ENCODE measurements around the gene EMD. TPM values are rescaled to one million over a fixed set of nuclear protein-coding genes. Genes with fewer than 3 reads are reported as not detected.

EMD gene
- total RNA-seq, 2 experiments from 2014 or later, result 108 to 109 TPM

DNA sequence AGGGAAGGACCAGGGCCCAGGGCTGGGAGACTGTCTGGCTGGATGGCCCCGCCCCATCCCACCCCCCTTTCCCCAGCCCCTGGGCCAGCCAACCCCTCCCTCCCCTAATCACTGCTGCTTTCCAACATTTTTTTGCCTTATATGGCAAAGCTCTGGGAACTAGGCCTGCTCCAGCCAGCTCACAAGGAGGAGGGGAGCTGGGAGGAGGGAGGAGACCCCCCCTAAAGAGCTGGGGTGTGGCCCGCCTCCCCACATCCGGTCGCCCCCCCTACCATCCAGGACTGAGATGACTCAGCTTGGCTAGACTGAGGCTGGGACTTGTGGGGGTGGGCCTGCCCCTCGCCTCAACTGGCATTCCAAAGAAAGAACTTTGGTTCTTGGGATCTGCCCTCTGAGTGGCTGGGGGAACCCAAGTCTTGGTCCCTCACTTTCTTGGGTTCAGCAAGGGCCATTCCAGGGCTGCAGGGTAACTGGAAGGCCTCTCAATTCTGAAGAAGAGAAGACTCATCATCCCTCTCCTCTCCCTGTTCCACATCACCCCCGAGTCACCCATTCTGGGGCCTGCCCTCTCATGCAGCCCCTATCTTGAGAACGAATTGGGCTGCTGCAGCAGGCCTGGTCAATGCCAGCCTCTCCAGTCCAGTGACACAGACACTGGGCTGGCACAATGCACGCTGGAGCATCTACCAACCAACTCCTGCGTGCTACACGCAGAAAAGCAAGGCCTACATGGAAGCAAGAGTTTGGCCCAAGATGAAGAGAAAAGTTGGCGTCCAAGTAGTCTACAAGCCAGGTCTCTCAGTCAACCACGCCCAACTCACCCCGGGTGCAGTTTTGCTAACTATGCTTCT is 9.4 kb upstream of the EMD start:
- ChIA-PET POLR2A (interaction anchor here (0.5 to 2.4 kb wide), 5 partner anchors 9 to 38 kb away, joined by 3 to 6 read pairs (median 6); partner anchors contain the start of gene RPL10), CTCF (no interaction called here)

- POLR2A ChIA-PET, result interaction anchor here (0.5 to 2.4 kb wide), 4 partner anchors 21 to 399 kb away, joined by 3 to 6 read pairs (median 4); partner anchors contain the start of genes HCFC1 and RPL10
- CTCF ChIA-PET, result interaction anchor here (1.3 kb wide), 1 partner anchor 28 kb away, joined by 4 read pairs; the partner anchor contains the start of gene RPL10
Observed at GRCh38 chrX:154370300-154371016, 8.6 kb upstream of the EMD start.

DNA sequence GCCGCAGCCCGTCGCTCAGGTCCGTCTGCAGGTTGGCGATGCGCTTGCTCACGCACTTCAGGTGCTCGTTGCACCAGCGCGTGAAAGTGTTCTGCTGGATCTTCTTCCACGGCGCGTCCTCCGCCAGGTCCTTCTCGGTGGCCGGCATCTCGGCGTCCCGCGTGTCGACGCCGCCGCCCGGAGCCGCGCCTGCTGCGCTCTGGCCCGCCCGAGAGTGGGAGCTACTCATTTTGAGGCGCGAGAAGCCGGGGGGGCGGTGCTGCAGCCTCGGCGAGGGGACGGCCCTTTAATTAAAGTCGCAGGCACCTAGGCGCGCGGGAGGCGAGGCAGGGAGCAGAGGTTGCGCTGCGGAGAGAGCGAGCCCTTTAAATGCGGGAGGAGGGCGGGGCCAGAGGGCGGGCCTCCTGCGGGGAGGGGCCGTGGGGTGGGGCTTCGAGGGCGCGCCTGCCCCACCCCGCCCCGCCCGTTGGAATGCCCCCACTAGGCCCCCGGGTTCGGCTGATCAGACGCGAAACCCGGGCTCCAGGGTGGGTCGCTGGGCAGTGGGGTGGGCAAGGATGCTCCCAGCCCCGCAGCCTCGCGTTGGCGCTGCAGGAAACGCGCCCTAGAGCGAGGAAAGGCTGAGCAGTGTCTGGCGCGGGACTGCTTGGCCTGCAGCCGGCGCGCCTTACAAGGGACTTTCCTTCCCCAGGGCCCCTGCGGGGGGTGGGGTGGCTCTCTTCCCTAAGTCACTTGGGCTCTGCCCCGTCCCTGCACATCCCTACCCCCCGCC is 7.9 kb upstream of the EMD start:
- ChIA-PET POLR2A (interaction anchor here (0.5 to 1.0 kb wide), 3 partner anchors 22 to 400 kb away, joined by 3 to 4 read pairs (median 3); partner anchors contain the start of gene HCFC1), CTCF (interaction anchor here (1.3 kb wide), 1 partner anchor 27 kb away, joined by 4 read pairs; the partner anchor contains the start of gene RPL10)

GRCh38 chrX:154371789-154372300 is 7.2 kb upstream of the EMD start:
- ChIA-PET CTCF (interaction anchor here (2.3 kb wide), 1 partner anchor 27 kb away, joined by 10 read pairs; the partner anchor contains the start of gene RPL10), POLR2A (no interaction called here)

DNA sequence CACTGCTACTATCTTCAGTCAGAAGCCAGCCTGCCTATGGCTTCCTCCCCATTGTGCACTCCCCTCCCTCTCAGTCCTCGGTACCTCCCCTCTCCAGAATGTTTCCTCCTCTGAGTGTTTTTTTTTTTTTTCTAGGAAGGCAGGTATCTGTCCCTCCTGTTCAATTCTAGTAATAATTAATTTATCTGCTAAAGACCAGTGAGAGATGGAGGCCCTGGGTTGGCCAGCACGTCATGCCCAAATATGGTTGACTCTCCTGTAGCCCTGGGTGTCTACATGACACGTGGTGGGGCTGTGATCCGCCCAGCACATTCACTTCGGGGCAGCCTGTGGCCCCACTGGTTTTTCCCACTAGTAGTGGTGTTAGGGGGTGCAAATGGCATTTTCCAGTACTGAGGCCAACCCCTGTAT is 6.5 kb upstream of the EMD start:
- POLR2A ChIA-PET, result interaction anchor here (2.4 kb wide), 1 partner anchor 26 kb away, joined by 11 read pairs; the partner anchor contains the start of gene RPL10
- CTCF ChIA-PET, result interaction anchor here (0.9 to 2.3 kb wide), 4 partner anchors 26 to 169 kb away, joined by 5 to 10 read pairs (median 6); partner anchors contain the start of gene RPL10

- POLR2A ChIA-PET, result interaction anchor here (0.6 to 2.4 kb wide), 2 partner anchors 25 to 172 kb away, joined by 4 to 11 read pairs; partner anchors contain the start of gene RPL10
- CTCF ChIA-PET, result interaction anchor here (0.9 to 2.3 kb wide), 7 partner anchors 10 to 168 kb away, joined by 3 to 10 read pairs (median 6); partner anchors contain the start of gene RPL10
Observed at GRCh38 chrX:154373340-154374306, 5.5 kb upstream of the EMD start.

DNA sequence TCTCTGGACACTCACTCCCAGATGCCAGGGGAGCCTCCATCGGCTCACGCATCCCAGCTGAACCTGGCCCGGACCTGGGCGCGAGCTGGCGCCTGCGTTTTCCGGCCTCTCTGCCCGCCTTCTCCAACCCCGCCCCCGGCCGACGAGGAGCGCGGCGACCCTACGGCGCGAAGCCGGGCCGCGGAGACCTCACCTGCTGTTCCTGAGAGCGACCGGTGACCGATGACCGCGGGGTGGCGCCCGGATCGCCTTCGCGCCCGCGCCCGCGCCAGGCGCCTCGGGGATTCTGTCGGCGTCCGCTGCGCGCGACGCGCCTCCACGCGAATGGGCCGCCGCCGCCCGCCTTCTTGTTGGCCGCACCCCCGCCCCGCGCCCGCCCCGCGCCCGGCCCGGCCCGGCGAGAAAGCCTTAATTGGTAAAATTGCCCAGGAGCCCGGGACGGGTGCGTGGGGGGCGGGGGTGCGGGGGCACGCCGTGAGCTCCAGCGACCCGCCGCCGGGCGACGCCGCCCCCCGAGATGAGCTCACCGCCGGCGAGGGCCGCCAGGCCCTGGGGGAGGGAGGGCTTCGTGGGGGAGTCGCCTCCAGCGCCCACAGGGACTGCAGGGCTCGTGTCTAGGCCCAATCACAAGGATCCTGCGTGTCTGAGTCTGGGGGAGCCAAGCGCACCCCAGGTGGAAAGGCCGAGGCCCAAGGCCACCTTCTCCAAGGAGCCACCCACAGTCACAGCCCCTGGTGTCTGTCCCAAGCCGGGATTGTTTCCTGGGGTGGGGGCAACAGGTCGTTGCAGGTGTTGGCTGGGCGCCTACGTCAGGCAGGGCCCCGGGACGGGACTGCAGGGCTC is 4.6 kb upstream of the EMD start, which contains the start of gene FLNA:
TSS of gene FLNA (minus strand) at position 322 of the 843 bp plus-strand sequence. CDS start 3,389 bp downstream, outside the sequence.
- ChIA-PET CTCF (interaction anchor here (0.9 to 2.3 kb wide), 5 partner anchors 9 to 167 kb away, joined by 3 to 10 read pairs (median 6); partner anchors contain the start of gene RPL10), POLR2A (interaction anchor here (2.4 kb wide), 1 partner anchor 24 kb away, joined by 11 read pairs; the partner anchor contains the start of gene RPL10)

DNA sequence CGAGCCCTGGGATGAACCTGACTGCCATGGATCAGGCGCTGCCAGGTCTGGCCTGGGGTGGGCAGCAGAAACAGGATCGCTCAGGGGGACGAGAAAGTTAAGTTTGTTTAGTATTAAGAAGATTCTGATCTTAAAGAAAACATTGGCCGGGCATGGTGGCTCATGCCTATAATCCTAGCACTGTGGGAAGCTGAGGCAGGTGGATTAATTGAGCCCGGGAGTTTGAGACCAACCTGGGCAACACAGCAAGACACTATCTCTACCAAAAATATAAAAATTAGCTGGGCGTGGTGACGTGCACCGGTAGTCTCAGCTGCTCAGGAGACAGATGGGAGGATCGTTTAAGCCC is 4.0 kb upstream of the EMD start:
- ChIA-PET CTCF (no interaction called here), POLR2A (no interaction called here)

GRCh38 chrX:154376774-154377173 is 2.3 kb upstream of the EMD start:
- ChIA-PET POLR2A (no interaction called here), CTCF (no interaction called here)

DNA sequence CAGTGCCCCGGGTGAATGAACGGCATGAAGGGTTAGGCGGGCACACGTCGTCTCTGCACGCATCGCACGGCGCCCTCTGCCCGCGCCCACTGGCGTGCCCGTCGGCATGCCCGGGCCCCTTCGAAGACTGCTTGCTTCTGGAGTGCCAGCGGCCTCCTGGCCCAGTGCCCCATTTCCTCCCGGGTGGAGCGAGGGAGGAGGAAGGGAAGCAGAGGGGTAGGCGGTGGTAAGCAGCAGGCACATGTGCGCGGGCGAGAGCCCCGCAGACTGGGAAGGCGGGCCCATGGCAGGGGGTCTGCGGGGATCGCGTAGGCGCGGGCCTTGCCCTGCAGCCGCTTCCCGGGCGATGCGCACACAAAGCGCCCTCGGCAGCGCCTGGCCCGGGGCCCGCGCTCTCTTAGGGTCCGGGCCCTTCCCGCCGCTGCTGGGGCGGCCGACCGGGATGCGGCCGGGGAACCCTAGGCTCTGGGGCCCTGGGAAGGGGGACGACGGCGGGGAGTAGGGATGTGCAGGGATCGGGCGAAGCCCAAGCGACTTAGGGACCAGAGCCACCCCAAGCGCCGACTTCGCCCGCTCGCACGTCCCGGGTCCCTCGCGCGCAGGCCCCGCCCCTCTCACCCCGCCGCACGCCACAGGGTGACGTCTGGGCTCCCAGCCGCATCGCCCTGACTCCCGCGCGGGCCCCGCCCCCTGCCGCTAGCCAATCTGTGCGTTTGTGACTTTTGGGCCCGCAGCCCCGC is 866 bp upstream of the EMD start:
- POLR2A ChIA-PET, result no interaction called here

DNA sequence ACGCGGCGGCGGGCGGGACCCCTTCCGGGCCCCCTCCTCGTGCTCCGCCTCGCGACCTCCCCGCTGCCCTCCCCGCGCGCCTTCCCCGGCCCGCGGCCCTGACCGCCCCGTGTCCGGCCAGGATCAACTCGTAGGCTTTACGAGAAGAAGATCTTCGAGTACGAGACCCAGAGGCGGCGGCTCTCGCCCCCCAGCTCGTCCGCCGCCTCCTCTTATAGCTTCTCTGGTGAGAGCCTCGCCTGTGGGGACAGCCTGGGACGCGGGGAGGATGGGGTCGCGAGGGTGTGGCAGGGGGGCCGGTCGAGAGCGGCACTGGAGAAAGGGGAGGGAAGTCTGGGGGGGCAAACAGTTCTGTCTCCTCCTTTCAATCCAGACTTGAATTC is 465 bp downstream of the EMD start:
- ChIA-PET POLR2A (interaction anchor here (1.2 kb wide), 1 partner anchor 11 kb away, joined by 3 read pairs; no protein-coding TSS in a partner anchor), CTCF (no interaction called here)

More for the DNA sequence above, 866 bp upstream of the EMD start:
- CTCF ChIA-PET, result interaction anchor here (0.7 kb wide), 1 partner anchor 22 kb away, joined by 3 read pairs; no protein-coding TSS in a partner anchor

GRCh38 chrX:154380153-154380552 is 1.1 kb downstream of the EMD start:
- ChIA-PET CTCF (no interaction called here), POLR2A (interaction anchor here (1.2 kb wide), 1 partner anchor 11 kb away, joined by 3 read pairs; no protein-coding TSS in a partner anchor)

DNA sequence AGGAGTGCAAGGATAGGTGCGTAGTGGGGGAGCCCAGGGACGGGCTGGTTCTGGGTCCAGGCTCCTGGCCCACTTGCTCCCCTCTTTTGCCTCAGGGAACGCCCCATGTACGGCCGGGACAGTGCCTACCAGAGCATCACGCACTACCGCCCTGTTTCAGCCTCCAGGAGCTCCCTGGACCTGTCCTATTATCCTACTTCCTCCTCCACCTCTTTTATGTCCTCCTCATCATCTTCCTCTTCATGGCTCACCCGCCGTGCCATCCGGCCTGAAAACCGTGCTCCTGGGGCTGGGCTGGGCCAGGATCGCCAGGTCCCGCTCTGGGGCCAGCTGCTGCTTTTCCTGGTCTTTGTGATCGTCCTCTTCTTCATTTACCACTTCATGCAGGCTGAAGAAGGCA is 1.7 kb downstream of the EMD start:
- POLR2A ChIA-PET, result interaction anchor here (1.2 kb wide), 1 partner anchor 12 kb away, joined by 3 read pairs; no protein-coding TSS in a partner anchor
- CTCF ChIA-PET, result no interaction called here

DNA sequence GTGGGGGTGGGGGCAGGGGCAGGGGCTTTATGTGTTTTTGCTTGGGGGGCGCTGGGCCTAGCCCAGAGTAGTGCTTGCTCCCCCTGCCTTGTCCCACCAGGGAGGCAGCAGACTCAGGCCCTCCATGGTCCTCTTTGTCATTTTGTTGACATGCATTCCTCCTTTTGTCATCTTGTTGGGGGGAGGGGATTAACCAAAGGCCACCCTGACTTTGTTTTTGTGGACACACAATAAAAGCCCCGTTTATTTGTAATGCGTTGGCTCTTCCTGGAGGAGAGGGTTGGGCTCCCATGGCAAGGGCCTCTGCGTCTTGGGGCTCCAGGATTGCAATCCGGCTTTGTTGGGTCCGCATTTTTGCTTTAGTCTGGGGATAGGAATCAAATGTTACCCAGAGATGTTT is 2.2 kb downstream of the EMD start:
- ChIA-PET CTCF (no interaction called here), POLR2A (no interaction called here)

DNA sequence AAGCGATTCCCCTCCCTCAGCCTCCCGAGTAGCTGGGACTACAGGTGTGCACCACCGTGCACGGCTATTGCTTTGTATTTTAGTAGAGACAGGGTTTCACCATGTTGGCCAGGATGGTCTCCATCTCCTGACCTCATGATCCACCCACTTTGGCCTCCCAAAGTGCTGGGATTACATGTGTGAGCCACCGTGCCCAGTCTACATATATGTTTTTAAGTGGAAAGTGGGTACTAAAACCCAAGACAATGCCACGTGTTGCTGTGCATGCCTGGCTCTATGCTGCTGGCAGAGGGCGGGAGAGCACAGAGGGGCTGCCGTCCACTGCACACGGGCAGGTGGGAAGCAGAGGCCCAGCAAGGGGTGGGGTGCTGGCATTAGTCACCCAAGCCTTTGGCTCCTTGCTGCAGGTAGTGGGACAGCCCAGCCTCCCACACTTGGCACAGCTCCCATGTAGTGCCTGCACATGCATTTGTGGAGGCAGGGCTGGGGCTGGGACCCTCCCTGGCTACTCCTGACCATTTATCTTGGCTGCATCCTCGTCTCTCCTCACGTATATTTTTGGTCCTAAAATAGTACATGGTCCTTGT is 3.5 kb downstream of the EMD start:
- POLR2A ChIA-PET, result interaction anchor here (0.6 to 1.4 kb wide), 2 partner anchors 15 to 35 kb away, joined by 3 to 4 read pairs; partner anchors contain the start of gene RPL10

More for the DNA sequence above, 3.5 kb downstream of the EMD start:
- CTCF ChIA-PET, result interaction anchor here (1.1 kb wide), 1 partner anchor 9 kb away, joined by 6 read pairs; no protein-coding TSS in a partner anchor

Measured in activated CD8-positive, alpha-beta memory T cell treated with anti-CD3 and anti-CD28 coated beads for 36 hours (primary cell).